Measurements from ENCODE around the gene MYO3B.

GRCh38 chr2:170144761-170145160 is 33.2 kb upstream of the MYO3B start:
- TF ChIP-seq USF1 (CRISPR knock-in tag; IDR thresholded peaks at IDR 0.05) (no peak), ELF4 (CRISPR knock-in tag; IDR thresholded peaks at IDR 0.05; ENCODE audit: low read depth) (no peak), IRF2 (CRISPR knock-in tag; IDR thresholded peaks at IDR 0.05; ENCODE audit: borderline replicate concordance, low read depth) (no peak), NR1H2 (CRISPR knock-in tag; IDR thresholded peaks at IDR 0.05) (no peak), CTCF (IDR thresholded peaks at IDR 0.05) (no peak), ATF2 (CRISPR knock-in tag; IDR thresholded peaks at IDR 0.05; ENCODE audit: borderline replicate concordance, low read depth) (no peak), JUN (CRISPR knock-in tag; IDR thresholded peaks at IDR 0.05) (no peak), CREM (CRISPR knock-in tag; IDR thresholded peaks at IDR 0.05) (no peak), ZNF281 (CRISPR knock-in tag; IDR thresholded peaks at IDR 0.05) (no peak), NR2C2 (CRISPR knock-in tag; IDR thresholded peaks at IDR 0.05) (no peak), ZBTB21 (CRISPR knock-in tag; IDR thresholded peaks at IDR 0.05; ENCODE audit: borderline replicate concordance) (no peak), NFE2L1 (CRISPR knock-in tag; IDR thresholded peaks at IDR 0.05) (no peak)

Measured in WTC11 (cell line).